HepG2 (cell line): ENCODE results near the gene RAB36. TPM values are rescaled to one million over a fixed set of nuclear protein-coding genes. Genes with fewer than 3 reads are reported as not detected.

Source experiments
- ATF4 ChIP-seq, 2 experiments: fragments of 450-650 bp in 1 of 2; sonication (generic) in 1 of 2; formaldehyde crosslinking; IDR thresholded peaks; 2 replicates each; pipeline versions ENCODE4 v1.5.0 to v1.8.0; 2020 to 2022; ENCODE audit warnings: mild to moderate bottlenecking in 1 of 2, missing genetic modification reagents in 1 of 2
- ATF7-NPFF ChIP-seq: sonication (generic); formaldehyde crosslinking; IDR thresholded peaks from 2 replicates; pipeline ENCODE4 v1.8.1; 2023; ENCODE audit warnings: mild to moderate bottlenecking, low read depth, missing genetic modification reagents, moderate library complexity
- JUND ChIP-seq: sonication (generic); formaldehyde crosslinking; IDR thresholded peaks from 2 replicates; pipeline ENCODE4 v1.8.0; 2022; ENCODE audit warnings: mild to moderate bottlenecking, missing genetic modification reagents
- MAF1 ChIP-seq: sonication (generic); formaldehyde crosslinking; IDR thresholded peaks from 2 replicates; pipeline ENCODE4 v1.5.0; 2020; ENCODE audit warnings: missing genetic modification reagents, borderline replicate concordance
- MXI1 ChIP-seq: IDR thresholded peaks from 3 replicates; pipeline ENCODE4 v1.6.1; 2012; ENCODE audit warnings: low read depth, low read length, inconsistent platforms, borderline replicate concordance
- POGK ChIP-seq: sonication (generic); formaldehyde crosslinking; conservative IDR thresholded peaks from 2 replicates; pipeline ENCODE4 v1.8.0; 2022; ENCODE audit warnings: mild to moderate bottlenecking, moderate library complexity, missing genetic modification reagents
- SALL1 ChIP-seq: sonication (generic); formaldehyde crosslinking; IDR thresholded peaks from 2 replicates; pipeline ENCODE4 v1.8.0; 2022; ENCODE audit warnings: mild to moderate bottlenecking, missing genetic modification reagents
- TOE1 ChIP-seq: sonication (generic); formaldehyde crosslinking; IDR thresholded peaks from 2 replicates; pipeline ENCODE4 v1.4.0; 2020; ENCODE audit warnings: mild to moderate bottlenecking, missing genetic modification reagents
- TSC22D2 ChIP-seq: sonication (generic); formaldehyde crosslinking; IDR thresholded peaks from 2 replicates; pipeline ENCODE4 v1.5.1; 2020; ENCODE audit warnings: missing genetic modification reagents, mild to moderate bottlenecking, borderline replicate concordance
- ZBTB37 ChIP-seq: sonication (generic); formaldehyde crosslinking; IDR thresholded peaks from 2 replicates; pipeline ENCODE4 v1.4.0; 2020; ENCODE audit warnings: mild to moderate bottlenecking, missing genetic modification reagents
- ZNF275 ChIP-seq: sonication (generic); formaldehyde crosslinking; IDR thresholded peaks from 2 replicates; pipeline ENCODE4 v1.8.0; 2022; ENCODE audit warnings: missing genetic modification reagents, mild to moderate bottlenecking, inconsistent platforms, borderline replicate concordance
- ZNF724P ChIP-seq: sonication (generic); formaldehyde crosslinking; IDR thresholded peaks from 2 replicates; pipeline ENCODE4 v1.8.0; 2022; ENCODE audit warnings: missing genetic modification reagents, borderline replicate concordance
- ZNF768 ChIP-seq: sonication (generic); formaldehyde crosslinking; IDR thresholded peaks from 2 replicates; pipeline ENCODE4 v1.4.0; 2020; ENCODE audit warnings: missing genetic modification reagents
- ZNF816 ChIP-seq: sonication (generic); formaldehyde crosslinking; IDR thresholded peaks from 2 replicates; pipeline ENCODE4 v1.8.0; 2022; ENCODE audit warnings: missing genetic modification reagents, mild to moderate bottlenecking, borderline replicate concordance
- ZSCAN20 ChIP-seq: sonication (generic); formaldehyde crosslinking; IDR thresholded peaks from 2 replicates; pipeline ENCODE4 v1.4.0; 2020; ENCODE audit warnings: missing genetic modification reagents, mild to moderate bottlenecking, borderline replicate concordance
- polyA plus RNA-seq, 8 experiments: library from polyadenylated mRNA; depleted of rRNA in 3 of 8; stranded (reverse) in 7 of 8; unstranded in 1 of 8; fragments of >200 nt; fragmentation: Illumina TruSeq in 4 of 8; extraction: Trizol in 4 of 8; gene quantifications; 2 replicates each; pipeline versions ENCODE4 v1.2.1 to v1.2.3, GENCODE V29; 2011 to 2016; ENCODE audit warnings: low read depth in 4 of 8, missing spikeins in 1 of 8, mixed read lengths in 1 of 8; ENCODE audit not compliant: insufficient read depth in 1 of 8
- total RNA-seq, 5 experiments: library from RNA; depleted of rRNA; stranded (reverse); fragments of >200 nt; fragmentation: Illumina TruSeq; extraction: Trizol; gene quantifications; 2 replicates each; pipeline ENCODE4 v1.2.3, GENCODE V29; 2016; ENCODE audit warnings: low read depth in 1 of 5
- TF ChIP-seq, protein P1 (sequence below): sonication (generic); formaldehyde crosslinking; IDR thresholded peaks from 2 replicates; pipeline ENCODE4 v1.4.0; 2020; ENCODE audit warnings: missing genetic modification reagents, mild to moderate bottlenecking, borderline replicate concordance
- TF ChIP-seq, protein P2 (sequence below): sonication (generic); formaldehyde crosslinking; IDR thresholded peaks from 2 replicates; pipeline ENCODE4 v1.5.0; 2020; ENCODE audit warnings: mild to moderate bottlenecking, missing genetic modification reagents
- TF ChIP-seq, protein P3 (sequence below): sonication (generic); formaldehyde crosslinking; IDR thresholded peaks from 2 replicates; pipeline ENCODE4 v1.5.0; 2020; ENCODE audit warnings: missing genetic modification reagents, mild to moderate bottlenecking, borderline replicate concordance

Gene RAB36
- total and polyA plus RNA-seq, 2 of the 13 experiments (the other 11 are each of a cell fraction or from before 2014, with no cell fraction given), result 0.24 to 0.86 TPM

GRCh38 chr22:23128269-23129108 lies 16.8 kb upstream of the RAB36 start (continued):
- no peak for TF ChIP-seq ZNF724P
- TF ChIP-seq, protein P1, sequence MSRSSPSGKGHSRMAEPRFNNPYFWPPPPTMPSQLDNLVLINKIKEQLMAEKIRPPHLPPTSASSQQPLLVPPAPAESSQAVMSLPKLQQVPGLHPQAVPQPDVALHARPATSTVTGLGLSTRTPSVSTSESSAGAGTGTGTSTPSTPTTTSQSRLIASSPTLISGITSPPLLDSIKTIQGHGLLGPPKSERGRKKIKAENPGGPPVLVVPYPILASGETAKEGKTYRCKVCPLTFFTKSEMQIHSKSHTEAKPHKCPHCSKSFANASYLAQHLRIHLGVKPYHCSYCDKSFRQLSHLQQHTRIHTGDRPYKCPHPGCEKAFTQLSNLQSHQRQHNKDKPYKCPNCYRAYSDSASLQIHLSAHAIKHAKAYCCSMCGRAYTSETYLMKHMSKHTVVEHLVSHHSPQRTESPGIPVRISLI (CRISPR knock-in tag), result no peak
- TF ChIP-seq ZSCAN20 (CRISPR knock-in tag), result no peak
- no peak for TF ChIP-seq ZBTB37 (CRISPR knock-in tag)
- TF ChIP-seq TSC22D2 (CRISPR knock-in tag), result peak; percentile 64; the same call in 1 of the 2 replicates
- no peak for TF ChIP-seq JUND (CRISPR knock-in tag)
- TF ChIP-seq ZNF816 (CRISPR knock-in tag), result peak; percentile 29; the same call in 1 of the 2 replicates
- TF ChIP-seq, protein P2, sequence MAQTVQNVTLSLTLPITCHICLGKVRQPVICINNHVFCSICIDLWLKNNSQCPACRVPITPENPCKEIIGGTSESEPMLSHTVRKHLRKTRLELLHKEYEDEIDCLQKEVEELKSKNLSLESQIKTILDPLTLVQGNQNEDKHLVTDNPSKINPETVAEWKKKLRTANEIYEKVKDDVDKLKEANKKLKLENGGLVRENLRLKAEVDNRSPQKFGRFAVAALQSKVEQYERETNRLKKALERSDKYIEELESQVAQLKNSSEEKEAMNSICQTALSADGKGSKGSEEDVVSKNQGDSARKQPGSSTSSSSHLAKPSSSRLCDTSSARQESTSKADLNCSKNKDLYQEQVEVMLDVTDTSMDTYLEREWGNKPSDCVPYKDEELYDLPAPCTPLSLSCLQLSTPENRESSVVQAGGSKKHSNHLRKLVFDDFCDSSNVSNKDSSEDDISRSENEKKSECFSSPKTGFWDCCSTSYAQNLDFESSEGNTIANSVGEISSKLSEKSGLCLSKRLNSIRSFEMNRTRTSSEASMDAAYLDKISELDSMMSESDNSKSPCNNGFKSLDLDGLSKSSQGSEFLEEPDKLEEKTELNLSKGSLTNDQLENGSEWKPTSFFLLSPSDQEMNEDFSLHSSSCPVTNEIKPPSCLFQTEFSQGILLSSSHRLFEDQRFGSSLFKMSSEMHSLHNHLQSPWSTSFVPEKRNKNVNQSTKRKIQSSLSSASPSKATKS (CRISPR knock-in tag), result no peak
- TF ChIP-seq TOE1, result no peak
- TF ChIP-seq POGK (CRISPR knock-in tag), result no peak
- TF ChIP-seq ATF7-NPFF (CRISPR knock-in tag), result no peak
- no peak for TF ChIP-seq ZNF275 (CRISPR knock-in tag)
- TF ChIP-seq ZNF768 (CRISPR knock-in tag), result no peak
- TF ChIP-seq, protein P3, sequence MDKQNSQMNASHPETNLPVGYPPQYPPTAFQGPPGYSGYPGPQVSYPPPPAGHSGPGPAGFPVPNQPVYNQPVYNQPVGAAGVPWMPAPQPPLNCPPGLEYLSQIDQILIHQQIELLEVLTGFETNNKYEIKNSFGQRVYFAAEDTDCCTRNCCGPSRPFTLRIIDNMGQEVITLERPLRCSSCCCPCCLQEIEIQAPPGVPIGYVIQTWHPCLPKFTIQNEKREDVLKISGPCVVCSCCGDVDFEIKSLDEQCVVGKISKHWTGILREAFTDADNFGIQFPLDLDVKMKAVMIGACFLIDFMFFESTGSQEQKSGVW, result no peak
- TF ChIP-seq SALL1, result peak; percentile 26; the same call in 1 of the 2 replicates
- TF ChIP-seq ATF4 (CRISPR knock-in tag; IDR thresholded peaks at IDR 0.05), result no peak
- TF ChIP-seq MXI1, result no peak
- no peak for TF ChIP-seq MAF1 (CRISPR knock-in tag)
